GM21576 (cell line): ENCODE data around the gene LRP2.

Experiments used
- ATAC-seq: cut with Tn5 transposase; IDR thresholded peaks from one replicate; pipeline ENCODE4 v1.9.1; 2021; ENCODE audit warnings: mild to moderate bottlenecking, moderate library complexity; ENCODE audit not compliant: unreplicated experiment

The LRP2 gene

DNA sequence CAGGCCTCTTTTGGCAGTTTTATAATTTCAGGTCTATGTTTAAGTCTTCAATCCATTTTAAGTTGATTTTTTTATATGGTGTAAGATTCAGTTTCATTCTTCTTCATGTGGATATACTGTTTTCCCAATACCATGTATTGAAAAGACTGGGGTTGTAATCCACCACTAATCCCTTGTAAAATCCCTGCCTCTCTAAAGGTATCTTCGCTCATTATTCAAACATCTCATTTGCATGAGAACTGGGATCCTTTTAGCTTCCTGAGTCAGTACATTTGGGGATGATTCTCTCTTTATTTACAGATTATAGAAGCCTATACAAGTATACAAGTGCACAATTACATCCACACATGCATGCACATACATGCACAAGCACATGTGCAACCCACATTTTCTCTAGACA, 267.7 kb downstream of the LRP2 start:
- ATAC-seq, result no peak

DNA sequence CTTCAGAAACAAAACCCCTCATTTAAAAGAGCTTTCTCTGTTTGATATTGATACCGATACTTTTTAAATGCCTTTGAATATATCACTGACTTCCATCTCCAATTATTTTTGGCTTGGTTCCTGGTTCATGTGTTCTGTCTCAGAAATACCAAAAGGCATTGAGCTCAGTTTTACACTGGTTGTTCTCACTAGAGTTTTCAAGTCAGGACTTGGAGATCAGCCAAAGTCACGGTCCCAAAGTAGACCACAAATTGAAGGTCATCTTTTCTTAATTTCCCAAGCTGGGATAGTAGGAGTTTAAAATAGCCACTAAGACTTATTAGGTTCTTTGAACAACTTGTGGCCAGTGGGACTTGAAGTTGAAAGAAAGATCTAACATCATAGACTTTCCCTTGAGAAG, 268.8 kb downstream of the LRP2 start:
- ATAC-seq, result no peak

DNA sequence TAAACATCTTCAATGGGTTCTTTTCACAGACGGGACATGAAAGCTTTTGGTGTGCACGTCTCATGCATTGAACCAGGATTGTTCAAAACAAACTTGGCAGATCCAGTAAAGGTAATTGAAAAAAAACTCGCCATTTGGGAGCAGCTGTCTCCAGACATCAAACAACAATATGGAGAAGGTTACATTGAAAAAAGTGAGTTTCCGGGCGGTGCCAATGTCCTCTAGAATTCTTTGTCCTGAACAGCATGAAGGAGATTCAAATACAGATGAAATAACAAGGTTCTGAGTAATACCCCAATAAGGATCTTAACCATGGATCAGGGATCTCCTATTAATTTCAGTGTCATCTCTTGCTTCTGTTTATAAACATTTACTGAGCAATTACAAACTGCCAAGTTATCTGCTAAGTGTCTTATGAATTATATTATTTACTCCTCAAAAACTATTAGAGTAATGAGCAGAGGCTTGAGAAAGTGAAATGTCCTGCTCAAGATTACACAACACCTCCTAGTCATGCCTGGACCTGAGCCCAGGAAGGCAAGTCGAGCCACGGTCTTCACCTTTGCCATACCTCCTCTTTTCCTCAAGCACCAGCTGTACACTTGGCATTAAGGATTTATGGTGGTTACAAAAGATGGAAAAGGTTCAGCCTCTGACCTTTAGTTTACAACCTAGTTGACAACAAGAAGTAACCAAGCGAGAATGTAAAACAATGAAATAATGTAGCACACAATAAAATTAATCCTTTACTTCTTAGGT, 270.4 kb downstream of the LRP2 start:
- no peak for ATAC-seq

DNA sequence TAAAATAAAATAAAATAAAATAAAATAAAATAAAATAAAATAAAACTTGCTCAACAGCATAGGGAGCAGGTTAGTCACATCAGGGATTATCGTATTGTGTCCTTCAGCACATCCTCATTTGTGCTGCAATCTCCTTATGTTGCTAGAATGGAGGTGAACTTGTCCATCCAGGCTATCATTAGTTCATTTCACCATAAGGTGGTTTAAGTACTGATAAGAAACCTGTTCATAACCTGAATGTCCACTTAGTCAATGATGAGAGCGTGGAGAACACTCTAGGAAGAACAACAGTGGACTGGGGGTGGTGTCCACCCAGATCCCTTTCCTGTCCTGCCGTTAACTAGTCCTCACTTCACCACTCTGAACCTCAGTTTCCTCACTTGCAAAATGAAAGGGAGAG, 271.1 kb downstream of the LRP2 start:
- no peak for ATAC-seq

DNA sequence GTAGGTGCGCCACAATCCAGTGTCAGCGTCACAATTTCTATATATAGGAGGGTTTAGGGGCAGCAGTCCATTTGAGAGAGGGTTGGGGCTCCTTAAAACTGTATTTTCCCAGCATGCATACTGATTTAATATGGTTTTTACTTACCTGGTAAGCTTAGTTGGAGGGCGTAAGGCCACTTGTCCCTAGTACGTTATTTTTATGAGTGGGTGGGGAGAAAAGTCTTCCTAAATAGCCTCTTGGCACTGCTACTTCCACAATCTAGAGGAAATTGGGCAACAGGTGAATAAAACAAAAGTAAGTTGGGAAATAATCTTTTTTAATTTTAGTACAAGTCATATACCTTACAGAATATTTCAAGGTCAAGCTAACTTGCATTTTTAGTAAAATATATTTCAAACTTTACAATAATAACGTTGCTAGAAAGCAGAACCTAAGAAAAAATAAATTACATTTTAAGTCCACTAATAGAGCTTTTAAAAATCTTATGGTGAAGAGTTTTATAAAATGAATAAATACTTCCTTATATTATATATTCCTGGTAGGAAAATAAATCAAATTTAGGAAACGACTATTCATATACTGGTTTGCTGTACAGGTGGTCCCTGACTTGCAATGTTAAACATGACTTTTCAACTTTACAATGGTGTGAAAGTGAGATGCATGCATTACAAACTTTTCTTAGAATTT, 272.1 kb downstream of the LRP2 start:
- ATAC-seq, result no peak

DNA sequence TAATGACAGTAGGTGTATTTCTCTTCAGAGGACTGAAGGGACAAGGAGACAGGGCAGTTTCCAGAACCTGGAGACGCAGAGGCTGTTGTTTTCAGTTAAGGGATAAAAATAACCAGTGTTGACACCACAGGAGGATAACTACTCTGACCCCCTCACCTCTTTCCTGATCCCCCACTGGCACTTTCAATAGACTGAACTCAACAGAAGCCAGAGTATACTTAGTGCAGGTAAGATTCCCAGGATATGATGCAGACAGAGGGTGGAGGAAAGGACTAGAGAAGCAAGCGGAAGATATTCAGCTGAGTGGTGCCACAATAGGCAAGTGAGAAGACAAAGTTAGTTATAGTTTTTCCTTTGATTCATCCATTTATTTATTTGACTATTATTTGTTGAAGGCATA, 273.2 kb downstream of the LRP2 start:
- ATAC-seq, result no peak

DNA sequence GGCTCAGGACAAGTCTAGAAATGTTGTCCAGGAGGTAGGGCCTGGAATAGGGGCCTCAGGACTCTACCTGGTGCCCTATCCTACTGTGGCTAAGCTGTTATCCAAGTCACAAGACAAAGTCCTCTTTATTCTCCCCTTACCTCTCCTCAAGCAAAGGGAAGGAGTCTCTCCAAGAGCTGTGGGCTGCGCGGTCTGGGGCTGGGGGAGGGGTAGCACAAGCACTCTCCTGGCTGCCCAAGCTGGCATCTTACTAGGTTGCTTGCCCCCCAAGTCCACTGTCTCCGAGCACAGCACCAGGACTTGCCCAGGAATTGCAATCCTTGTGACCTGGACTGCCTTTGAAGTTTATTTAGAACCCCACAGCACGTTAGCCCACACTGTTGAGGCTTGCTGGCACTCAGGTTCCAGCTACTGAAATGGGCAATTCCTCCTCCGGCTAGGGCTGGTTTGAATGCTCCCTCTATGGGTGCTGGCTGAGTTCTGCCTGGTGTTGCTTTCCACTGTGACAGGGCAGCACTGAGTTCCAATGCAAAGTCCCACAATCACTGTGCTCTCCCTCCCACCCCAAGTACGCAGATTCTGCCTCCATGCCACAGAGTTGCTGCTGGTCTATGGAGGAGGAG, 274.5 kb downstream of the LRP2 start:
- ATAC-seq, result no peak

DNA sequence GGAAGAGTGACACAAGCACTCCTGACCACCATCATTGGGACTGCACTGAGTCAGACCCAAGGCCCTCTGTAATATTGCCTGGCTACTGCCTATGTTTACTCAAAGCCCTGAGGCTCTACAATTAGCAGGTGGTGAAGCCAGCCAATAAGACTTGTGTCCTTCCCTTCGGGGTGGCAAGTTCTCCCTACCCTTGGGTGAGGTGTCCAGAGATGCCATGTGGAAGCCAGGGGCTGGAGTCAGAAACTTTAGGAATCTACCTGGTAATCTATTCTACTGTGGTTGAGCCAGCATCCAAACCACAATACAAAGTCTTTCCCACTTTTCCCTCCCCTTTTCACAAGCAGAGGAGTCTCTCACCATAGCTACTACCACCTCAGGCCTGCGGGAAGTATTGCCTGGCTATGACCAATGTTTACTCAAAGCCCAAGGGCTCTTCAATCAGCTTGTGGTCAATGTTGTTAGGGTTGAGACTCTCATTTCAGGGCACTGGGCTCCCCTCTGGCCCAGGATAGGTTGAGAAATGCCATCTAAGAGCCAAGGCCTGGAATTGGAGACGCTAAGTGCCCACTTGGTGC, 275.4 kb downstream of the LRP2 start:
- ATAC-seq, result no peak

DNA sequence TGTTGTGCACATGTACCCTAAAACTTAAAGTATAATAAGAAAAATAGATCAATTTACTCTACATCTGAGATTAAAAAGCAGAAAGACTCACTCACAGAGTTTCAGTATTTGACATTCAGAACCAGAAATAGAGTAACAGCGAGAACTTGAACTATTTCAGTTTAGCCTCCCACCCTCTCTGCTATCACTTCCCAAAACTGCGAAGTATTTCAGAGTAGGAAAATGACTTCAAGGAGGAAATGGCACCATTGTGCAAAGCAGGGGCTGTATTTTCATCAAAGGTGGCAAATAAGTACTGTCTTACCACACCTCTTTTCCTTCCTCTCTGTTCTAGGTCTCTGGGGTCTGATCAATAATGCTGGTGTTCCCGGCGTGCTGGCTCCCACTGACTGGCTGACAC, 279.3 kb downstream of the LRP2 start:
- peak; percentile 75 for ATAC-seq

DNA sequence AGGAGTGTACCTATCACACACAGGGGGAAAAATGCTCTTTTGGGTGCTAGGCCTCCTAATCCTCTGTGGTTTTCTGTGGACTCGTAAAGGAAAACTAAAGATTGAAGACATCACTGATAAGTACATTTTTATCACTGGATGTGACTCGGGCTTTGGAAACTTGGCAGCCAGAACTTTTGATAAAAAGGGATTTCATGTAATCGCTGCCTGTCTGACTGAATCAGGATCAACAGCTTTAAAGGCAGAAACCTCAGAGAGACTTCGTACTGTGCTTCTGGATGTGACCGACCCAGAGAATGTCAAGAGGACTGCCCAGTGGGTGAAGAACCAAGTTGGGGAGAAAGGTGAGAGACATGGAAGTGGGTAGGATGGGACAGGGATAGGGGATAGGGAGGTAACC, 280.8 kb downstream of the LRP2 start:
- no peak for ATAC-seq

DNA sequence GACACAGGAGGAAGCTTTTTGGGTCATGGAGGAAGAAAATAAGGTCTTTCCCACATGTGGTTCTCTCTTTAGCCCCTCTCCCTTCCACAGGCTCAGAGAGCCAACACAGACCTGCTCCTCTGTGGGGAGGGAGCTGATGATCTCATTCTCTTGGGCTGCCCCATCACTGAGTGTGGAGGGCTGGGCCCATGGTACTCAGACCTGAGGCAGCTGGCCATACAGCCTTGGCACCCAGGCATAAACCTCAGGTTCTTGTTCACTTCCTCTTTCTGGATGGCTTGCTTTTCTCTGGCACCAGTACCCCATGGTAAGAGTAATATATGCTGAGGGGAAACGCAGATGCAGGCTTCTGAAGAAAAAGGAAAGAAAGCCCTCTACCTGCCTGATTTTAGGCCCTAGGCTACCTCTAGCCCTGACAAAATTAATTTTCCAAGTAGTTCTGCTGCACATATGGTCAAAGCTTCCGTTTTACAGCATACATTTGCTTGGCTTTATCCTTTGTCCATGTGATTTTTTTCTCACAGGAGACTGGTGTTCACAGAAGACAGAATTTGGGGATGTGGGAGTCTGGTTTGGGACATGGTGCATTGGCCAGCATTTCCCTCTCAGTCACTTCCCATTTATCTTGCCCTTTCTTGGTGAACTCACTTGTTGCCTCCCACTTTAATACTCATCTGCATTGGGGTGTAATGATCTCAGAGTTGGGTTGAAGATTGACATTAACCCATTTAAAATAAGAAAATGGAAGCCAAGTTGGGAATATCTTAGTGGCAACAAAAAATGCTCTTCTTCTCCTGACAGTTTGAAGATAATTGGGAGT, 281.9 kb downstream of the LRP2 start:
- ATAC-seq, result peak; percentile 76

DNA sequence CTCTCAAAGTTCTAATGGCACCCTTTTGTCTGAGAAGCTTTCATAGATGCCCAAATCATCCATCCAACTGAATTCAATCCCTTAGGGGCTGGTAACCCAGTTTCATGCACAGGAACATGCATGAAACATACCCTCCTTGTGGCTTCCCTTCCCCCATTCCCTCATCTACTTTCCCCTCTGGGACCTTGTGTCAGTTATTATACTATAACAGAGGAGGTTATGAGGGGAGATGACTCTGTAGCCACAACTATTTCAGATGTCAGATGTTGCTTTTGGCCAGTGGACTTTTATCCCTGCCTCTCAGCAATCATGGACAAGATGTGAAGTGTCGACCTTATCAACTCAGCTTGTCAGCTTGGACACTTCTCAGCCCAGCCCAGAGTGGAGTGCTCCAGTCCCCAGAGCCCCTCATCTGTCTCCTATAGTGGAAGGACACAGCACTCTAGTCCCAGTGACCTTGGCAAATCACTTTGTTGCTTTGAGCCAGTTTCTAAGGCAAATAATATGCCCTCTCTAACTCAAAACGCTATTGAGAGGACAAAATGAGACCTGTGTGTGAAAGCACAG, 284.6 kb downstream of the LRP2 start:
- no peak for ATAC-seq
